Measurements from ENCODE around the gene POU2F1.

The POU2F1 gene

GRCh38 chr1:167209044-167209443 is 11.6 kb upstream of the POU2F1 start:
- TF ChIP-seq, protein P1, sequence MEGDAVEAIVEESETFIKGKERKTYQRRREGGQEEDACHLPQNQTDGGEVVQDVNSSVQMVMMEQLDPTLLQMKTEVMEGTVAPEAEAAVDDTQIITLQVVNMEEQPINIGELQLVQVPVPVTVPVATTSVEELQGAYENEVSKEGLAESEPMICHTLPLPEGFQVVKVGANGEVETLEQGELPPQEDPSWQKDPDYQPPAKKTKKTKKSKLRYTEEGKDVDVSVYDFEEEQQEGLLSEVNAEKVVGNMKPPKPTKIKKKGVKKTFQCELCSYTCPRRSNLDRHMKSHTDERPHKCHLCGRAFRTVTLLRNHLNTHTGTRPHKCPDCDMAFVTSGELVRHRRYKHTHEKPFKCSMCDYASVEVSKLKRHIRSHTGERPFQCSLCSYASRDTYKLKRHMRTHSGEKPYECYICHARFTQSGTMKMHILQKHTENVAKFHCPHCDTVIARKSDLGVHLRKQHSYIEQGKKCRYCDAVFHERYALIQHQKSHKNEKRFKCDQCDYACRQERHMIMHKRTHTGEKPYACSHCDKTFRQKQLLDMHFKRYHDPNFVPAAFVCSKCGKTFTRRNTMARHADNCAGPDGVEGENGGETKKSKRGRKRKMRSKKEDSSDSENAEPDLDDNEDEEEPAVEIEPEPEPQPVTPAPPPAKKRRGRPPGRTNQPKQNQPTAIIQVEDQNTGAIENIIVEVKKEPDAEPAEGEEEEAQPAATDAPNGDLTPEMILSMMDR (IDR thresholded peaks at IDR 0.05; ENCODE audit: extremely low read depth, insufficient read depth, missing control alignments): no peak
- no peak for DNase-seq (ENCODE audit: low spot score)
- in situ Hi-C loops (cut with MboI; ENCODE audit: low pct_unique_long_range_greater_than_20kb, low sequenced_read_pairs, unreplicated experiment): no loop called here

DNA sequence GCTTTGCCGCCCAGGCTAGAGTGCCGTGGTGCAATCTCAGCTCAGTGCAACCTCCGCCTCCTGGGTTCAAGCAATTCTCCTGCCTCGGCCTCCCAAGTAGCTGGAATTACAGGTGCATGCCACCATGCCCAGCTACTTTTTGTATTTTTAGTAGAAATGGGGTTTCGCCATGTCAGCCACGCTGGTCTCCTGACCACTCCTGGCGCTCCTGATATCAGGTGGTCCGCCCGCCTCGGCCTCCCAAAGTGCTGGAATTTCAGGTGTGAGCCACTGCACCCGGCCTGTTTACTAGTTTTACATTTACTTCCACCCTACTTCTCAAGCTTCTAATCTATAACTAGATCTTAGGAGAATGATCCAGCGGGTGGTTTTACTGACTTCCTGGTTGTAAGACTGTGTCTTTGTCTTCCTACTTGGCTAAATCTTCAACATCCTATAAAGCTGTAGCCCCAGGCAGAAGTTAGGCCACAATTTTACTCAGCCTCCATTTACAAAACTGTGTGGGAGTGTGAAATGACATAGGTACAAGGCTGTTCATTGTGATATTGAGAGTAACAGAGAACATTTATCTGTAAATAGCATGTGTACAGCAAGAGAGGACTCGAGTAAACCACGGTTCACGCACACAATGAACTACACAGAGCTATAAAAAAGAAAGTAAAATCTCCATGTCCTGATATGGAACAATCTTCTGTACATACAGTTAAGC is 9.6 kb upstream of the POU2F1 start:
- TF ChIP-seq, protein P1 (IDR thresholded peaks at IDR 0.05; ENCODE audit: extremely low read depth, insufficient read depth, missing control alignments): no peak
- DNase-seq (ENCODE audit: low spot score): no peak
- in situ Hi-C loops (cut with MboI; ENCODE audit: low pct_unique_long_range_greater_than_20kb, low sequenced_read_pairs, unreplicated experiment): no loop called here

DNA sequence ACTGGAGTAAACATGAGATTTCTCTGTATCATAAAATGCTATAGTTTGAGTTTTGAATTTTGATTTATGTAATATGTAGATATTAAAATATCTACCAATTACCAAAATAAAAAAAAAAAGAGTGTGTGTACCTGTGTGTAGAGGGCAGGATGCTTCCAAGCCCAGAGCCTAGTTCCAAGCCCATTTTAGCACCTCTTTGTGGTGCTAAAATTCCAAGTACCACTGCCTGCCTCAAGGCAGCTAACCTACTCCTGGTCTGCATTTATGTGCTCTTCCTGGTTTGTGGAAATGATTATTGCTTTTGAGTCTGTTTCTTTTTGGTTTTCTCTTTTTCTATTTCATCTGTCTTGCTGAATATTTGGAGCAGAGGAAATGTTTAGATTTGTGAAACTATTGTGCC is 8.7 kb upstream of the POU2F1 start:
- in situ Hi-C loops (cut with MboI; ENCODE audit: low pct_unique_long_range_greater_than_20kb, low sequenced_read_pairs, unreplicated experiment): no loop called here
- DNase-seq (ENCODE audit: low spot score): no peak
- TF ChIP-seq, protein P1 (IDR thresholded peaks at IDR 0.05; ENCODE audit: extremely low read depth, insufficient read depth, missing control alignments): no peak

DNA sequence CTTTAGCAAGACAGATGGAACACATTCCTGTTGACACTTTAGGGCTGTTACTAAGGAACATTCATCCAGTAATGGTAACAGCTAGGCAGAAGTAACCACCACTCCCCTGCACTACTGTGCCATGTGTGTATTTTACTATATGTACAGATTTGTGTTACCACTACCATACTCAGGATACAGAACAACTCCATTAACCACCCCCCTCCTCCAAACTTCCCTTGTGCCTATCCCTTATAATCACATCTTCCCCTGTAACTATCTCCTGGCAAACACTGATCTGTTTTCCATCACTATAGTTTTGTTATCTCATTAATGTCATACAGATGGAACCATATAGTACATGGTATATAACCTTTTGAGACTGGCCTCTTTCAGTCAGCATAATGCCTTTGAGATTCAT is 3.9 kb upstream of the POU2F1 start:
- no peak for DNase-seq (ENCODE audit: low spot score)
- in situ Hi-C loops (cut with MboI; ENCODE audit: low pct_unique_long_range_greater_than_20kb, low sequenced_read_pairs, unreplicated experiment): no loop called here
- TF ChIP-seq, protein P1 (IDR thresholded peaks at IDR 0.05; ENCODE audit: extremely low read depth, insufficient read depth, missing control alignments): no peak

GRCh38 chr1:167219194-167219593 is 1.5 kb upstream of the POU2F1 start:
- TF ChIP-seq, protein P1 (IDR thresholded peaks at IDR 0.05; ENCODE audit: extremely low read depth, insufficient read depth, missing control alignments): no peak
- in situ Hi-C loops (cut with MboI; ENCODE audit: low pct_unique_long_range_greater_than_20kb, low sequenced_read_pairs, unreplicated experiment): no loop called here
- DNase-seq (ENCODE audit: low spot score): no peak

DNA sequence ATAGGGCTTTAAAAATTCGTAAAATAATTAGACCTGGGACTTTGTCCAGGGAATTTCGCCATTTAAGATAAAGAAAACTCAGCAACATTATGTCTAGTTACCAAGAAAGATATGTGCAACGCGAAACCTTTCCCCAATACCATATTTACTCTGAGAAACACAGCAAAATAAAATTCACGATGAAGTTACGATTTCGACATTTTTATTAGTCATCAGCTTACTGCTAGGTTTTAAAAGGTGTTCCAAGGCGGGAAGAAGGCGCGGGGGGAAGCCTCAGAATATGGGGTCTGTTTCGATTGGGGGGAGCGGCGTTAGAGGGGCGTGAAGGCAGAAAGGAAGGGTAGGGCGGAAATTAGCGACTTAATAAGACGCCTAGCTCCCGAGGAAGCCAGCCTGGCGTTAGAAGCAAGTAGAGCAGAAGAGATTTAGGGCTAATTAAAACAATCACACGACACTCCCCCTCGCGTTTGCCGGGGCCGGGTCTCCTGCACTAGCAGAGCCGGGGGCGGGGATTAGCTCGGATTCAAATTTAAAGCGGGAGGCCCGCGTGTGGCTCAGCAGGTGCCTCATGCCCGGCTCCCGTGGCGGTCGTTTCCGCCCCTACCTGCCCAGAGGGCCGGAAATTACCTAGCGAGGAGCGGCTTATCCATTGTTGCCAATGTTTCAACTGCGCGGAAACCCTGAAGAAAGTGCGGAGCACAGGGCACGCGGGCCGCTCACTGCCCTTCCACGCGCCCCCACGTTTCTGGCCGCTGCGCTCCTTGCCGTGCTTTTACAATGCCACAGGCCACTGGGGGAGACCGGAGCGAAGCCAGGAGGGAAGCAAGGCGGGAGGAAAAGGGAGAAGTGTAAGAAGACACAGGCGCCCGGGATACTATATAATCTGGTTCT is 795 bp upstream of the POU2F1 start:
- TF ChIP-seq, protein P1 (IDR thresholded peaks at IDR 0.05; ENCODE audit: extremely low read depth, insufficient read depth, missing control alignments): no peak
- in situ Hi-C loops (cut with MboI; ENCODE audit: low pct_unique_long_range_greater_than_20kb, low sequenced_read_pairs, unreplicated experiment): no loop called here
- DNase-seq (ENCODE audit: low spot score): peak; percentile 61
